Omental fat pad (tissue), 4 donors: Measurements from ENCODE around the gene ZNF501. TPM values are rescaled to one million over a fixed set of nuclear protein-coding genes. Genes with fewer than 3 reads are reported as not detected.

ENCODE experiments used
- ATAC-seq: fragments of 150-250 bp; one replicate; pipeline ENCODE4 v1.9.1; 2016; ENCODE audit warnings: mild to moderate bottlenecking, moderate library complexity; ENCODE audit not compliant: low FRiP score
- DNase-seq: peaks from one replicate; pipeline ENCODE4 v3.0.0-alpha.2; 2019; ENCODE audit warnings: low spot score
- total RNA-seq, 4 donors: library from RNA; depleted of rRNA; stranded (reverse); fragments of >200 nt; gene quantifications; one replicate each; pipeline ENCODE4 v1.1.0, GENCODE V29; 2016
- TF ChIP-seq, protein P1 (sequence below), 3 donors: fragments of 450-650 bp; IDR thresholded peaks; one replicate each; pipeline ENCODE4 v1.5.1; 2016 to 2017; ENCODE audit warnings: antibody characterized with exemption in 3 of 3, mild to moderate bottlenecking in 3 of 3, moderate library complexity in 2 of 3

ZNF501 gene
- total RNA-seq = 1 to 10 TPM; 1.9 to 5.4 (median 2.7) TPM

DNA sequence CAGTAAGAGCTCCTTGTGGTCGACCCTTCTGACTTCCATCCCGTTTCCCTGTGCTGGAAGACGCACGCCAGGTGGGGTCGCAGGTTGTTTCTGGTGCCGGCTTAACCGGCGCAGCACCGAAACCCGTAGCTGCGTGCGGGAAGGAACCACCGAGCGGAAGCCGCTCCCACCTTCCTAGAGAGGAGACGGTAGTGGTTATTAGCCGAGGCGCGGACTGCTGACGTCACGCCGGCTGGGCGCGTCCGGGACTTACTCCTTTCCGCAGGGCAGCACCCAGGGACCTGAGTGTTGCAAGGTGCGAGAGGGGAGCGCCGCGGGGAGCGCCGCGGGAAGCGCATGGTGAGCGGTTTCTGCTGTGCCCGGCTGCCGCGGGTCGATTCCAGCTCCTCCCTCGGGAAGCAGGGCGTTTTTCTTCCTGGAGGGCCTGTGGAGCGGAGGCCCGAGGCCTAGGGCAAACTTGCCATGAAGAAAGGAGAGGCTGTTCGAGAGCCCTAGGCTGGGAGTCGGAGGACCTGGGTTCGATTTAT, at the start of gene ZNF501:
ZNF501 (plus strand) TSS at position 252 of the 527 bp plus-strand sequence. CDS start 4,787 bp downstream, outside the sequence.
- DNase-seq (peak; percentile 87), ATAC-seq (peak; percentile 99)
- TF ChIP-seq, protein P1, sequence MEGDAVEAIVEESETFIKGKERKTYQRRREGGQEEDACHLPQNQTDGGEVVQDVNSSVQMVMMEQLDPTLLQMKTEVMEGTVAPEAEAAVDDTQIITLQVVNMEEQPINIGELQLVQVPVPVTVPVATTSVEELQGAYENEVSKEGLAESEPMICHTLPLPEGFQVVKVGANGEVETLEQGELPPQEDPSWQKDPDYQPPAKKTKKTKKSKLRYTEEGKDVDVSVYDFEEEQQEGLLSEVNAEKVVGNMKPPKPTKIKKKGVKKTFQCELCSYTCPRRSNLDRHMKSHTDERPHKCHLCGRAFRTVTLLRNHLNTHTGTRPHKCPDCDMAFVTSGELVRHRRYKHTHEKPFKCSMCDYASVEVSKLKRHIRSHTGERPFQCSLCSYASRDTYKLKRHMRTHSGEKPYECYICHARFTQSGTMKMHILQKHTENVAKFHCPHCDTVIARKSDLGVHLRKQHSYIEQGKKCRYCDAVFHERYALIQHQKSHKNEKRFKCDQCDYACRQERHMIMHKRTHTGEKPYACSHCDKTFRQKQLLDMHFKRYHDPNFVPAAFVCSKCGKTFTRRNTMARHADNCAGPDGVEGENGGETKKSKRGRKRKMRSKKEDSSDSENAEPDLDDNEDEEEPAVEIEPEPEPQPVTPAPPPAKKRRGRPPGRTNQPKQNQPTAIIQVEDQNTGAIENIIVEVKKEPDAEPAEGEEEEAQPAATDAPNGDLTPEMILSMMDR (IDR thresholded peaks at IDR 0.05) = no peak

DNA sequence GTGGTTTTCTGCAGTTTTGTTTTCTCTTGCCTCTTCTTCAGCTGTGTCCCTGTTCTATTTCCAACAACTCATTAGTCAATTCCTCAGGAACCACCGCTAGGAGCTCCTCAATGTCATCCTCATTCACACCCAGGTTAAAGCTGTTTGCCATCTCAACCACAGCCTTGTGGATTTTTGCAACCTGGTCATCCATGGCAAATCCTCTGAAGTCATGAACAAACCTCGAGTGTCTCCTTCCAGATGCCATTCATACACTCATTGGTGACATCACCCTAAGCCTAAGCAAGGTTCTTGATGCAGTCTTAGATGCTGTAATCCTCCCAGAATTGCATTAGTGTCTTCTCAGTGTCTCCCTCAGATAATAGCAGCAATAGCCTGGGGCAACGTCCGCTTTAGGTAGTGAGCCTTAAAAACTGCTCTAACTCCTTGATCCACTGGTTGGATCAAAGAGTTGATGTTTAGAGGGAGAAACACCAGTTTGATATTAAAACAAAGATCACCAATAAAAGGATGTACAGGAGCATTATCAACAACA, 48.4 kb upstream of the ZNF501 start:
- DNase-seq (no peak), ATAC-seq (no peak)
- TF ChIP-seq, protein P1 (IDR thresholded peaks at IDR 0.05) = no peak

DNA sequence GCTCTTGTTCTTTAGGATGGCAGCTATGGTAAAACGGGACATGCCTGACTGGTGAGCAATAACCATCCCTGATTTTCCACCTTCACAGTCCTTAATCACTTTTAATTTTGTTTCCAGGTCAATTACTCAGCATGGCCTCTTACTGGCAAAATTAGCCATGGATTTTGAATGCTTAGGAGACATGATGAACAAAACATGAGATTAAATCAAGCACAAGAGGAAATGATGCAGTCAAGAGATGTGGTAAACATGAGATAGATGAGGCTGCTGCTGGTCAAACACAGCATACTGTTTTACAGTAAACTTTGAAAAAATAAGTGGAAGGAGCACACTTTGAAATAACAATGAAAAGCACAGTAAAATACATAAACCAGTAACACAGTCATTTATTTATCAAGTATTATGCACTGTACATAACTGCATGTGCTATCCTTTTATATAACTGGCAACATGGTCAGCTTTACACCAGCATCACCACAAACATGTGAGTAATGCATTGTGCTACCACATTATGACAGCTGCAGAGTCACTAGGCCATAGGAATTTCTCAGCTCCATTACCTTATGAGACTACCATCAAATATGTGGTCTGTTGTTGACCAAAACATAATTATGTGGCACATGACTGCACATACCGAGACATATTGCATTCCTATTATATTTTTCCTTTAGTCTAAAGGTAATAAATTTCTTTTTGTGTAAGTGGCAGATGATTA, 47.1 kb upstream of the ZNF501 start:
- TF ChIP-seq, protein P1 (IDR thresholded peaks at IDR 0.05) = no peak
- no peak for ATAC-seq
- no peak for DNase-seq

DNA sequence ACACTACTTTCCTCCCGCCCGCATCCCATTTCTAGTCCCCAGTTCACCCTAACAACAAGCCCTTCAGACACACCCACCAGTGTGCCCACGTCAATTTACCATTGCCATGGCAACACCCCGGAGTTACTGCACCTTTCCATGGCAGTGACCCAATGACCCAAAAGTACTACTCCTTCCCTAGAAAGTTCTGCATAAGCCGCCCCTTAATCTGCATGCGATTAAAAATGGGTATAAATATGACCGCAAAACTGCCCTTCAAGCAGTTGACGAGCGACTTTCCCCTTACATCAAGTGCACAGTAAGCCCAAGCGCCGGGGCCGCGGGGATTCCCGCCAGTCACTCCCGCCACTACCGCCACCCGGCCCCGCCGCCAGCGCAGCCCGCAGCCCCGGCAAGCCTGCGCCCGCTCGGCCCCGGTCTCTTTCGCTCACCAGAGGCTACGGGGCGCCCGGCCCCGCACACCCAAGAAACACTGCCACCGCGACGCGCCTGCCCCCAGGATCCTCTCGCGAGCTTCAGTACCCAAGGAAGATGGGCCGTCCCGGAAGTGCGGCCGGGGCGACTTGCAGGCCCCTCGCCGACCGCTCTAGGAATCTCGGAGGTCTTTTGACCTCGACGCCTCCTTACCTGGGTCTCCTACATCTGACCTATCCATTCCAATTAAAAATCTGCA, 44.2 kb upstream of the ZNF501 start:
- peak; percentile 31 for DNase-seq
- peak; percentile 71 for ATAC-seq
- TF ChIP-seq, protein P1 (IDR thresholded peaks at IDR 0.05) = no peak

DNA sequence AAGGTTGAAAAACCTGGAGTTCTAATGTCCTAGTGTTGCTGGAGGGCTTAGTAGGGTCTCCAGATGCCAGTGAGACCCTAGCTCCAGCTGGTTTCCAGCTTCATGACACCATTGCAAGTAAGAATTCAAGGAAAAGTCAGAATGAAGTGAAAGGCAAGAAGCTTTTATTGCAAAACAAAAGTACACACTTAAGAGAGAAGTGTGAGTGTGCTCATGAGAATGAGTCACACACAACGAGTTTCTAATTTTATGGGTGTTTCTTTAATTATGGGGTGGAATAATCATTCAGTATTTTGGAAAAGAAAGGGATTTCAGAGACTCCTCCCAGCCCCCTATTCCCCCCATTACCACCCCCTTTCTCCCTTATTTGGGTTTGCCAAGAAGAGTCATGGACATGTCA, 41.5 kb upstream of the ZNF501 start:
- no peak for ATAC-seq
- no peak for DNase-seq
- TF ChIP-seq, protein P1 (IDR thresholded peaks at IDR 0.05) = no peak

DNA sequence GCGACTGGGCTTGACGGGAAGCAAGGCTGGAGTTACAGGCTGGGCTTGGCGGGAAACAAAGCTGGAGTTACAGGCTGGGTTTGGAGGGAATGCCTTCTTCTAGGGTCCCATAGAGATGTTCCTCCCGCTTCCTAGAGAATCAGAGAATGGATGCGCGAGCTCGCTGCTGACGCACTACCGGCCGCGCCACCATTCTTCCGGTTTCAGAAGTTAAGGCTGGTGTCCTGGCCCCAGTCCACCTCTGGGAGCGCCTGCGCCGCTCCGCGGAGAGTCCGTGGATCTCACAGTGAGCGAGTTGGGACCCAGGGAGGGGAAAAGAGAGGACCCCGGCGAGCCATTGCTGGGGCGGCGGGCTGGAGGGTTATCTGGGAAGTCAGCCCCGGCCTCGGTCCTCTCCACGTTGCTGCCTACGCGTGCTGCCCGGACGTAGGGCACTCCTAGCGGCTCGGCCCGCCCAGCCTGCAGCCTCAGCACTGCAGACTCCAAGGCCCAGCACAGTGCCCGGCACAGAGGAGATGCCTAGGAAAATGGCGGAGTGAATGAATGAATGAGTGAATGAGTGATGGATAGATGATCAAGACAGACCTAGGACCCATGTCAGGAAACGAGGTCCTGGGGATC, 16.9 kb upstream of the ZNF501 start, which contains the start of gene ZNF502:
ZNF502 (plus strand) TSS at position 206 of the 621 bp plus-strand sequence. CDS start 7,602 bp downstream, outside the sequence.
- TF ChIP-seq, protein P1 (IDR thresholded peaks at IDR 0.05) = peak in 1 of 3 donors; percentile 6
- peak; percentile 64 for DNase-seq
- ATAC-seq = peak; percentile 91
